GM12864 (cell line): ENCODE results near the gene COA1.
"Not testable (repeated sequence)": the region's sequence is repeated elsewhere in the genome, so short reads cannot be mapped to it uniquely, and the experiment has no call there.

Experiments
- DNase-seq: peaks from one replicate; pipeline ENCODE4 v3.0.0-alpha.2; 2011; ENCODE audit warnings: low read depth
- H3K4me3 ChIP-seq: 2 replicates; pipeline ENCODE4 v1.5.1; 2011; ENCODE audit warnings: mild to moderate bottlenecking, low read depth, low read length, control low read depth
- CTCF ChIP-seq: IDR thresholded peaks from 2 replicates; pipeline ENCODE4 v1.5.1; 2011; ENCODE audit warnings: low read depth, mild to moderate bottlenecking, moderate library complexity, low read length, control low read depth, inconsistent platforms; ENCODE audit errors: missing control alignments

Gene COA1

DNA sequence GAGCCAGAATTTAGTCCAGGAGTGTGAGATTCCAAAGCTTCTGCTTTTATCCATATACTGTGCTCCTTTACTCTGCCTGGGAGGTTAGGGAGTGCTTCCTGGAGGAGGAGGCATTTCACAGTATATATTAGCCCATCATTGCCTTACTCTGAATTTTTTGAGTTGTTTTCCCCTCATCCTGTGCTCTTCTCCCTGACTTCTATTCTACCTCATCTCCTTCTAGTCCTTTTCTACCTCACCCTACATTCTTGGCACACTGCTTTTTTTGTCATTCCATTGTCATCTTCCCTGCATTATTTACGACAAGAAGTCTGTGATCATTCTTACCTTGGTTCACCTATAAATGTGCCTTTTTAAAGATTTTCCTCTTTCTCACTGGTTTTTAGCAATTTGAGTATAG is 125.1 kb downstream of the COA1 start:
- TF ChIP-seq CTCF = no peak
- no peak overlapping the region for H3K4me3 ChIP-seq
- no peak for DNase-seq

- no peak for TF ChIP-seq CTCF
- no peak overlapping the region for H3K4me3 ChIP-seq
- no peak for DNase-seq
Observed at GRCh38 chr7:43602256-43602655, 127.1 kb downstream of the COA1 start.

DNA sequence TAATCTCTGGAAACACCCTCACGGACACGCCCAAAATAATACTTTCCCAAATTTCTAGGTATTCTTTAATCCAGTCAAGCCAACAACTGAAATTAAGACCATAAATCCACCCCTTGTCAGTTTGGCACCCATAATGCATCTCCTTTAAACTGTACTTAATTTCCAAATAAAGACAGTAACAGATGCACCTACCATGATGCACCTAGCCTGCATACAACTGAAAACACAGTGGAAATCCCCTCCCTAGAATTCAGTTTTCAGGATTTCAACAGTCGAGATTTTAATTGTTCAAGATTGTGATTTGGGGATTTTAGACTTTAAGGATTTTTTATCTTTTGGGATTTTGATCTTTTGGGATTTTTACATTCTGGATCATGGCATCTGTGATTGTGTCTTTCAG is 129.3 kb downstream of the COA1 start:
- H3K4me3 ChIP-seq = no peak overlapping the region
- no peak for DNase-seq
- no peak for TF ChIP-seq CTCF

- not testable (repeated sequence) for DNase-seq, H3K4me3 ChIP-seq
Observed at GRCh38 chr7:43596426-43596825, 132.9 kb downstream of the COA1 start.

DNA sequence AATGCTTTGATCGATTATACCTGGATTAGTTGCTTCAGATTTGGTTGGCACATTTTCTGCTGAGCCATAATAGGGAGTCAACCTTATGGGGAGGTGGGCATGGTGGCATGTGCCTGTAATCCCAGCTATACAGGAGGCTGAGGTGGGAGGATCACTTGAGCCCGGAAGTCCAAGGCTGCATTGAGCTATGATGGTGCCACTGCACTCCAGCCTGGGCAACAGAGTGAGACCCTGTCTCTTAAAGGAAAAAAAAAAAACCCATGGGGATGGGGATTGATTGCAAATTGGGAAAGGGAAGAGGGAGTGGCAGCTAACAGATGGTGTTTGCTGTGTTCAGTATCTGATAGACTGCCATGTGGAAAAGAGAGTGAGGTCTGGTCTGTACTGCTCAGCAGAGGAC is 135.3 kb downstream of the COA1 start:
- no peak for DNase-seq
- TF ChIP-seq CTCF = no peak
- no peak overlapping the region for H3K4me3 ChIP-seq

- no peak overlapping the region for H3K4me3 ChIP-seq
- TF ChIP-seq CTCF = no peak
- DNase-seq = no peak
Observed at GRCh38 chr7:43593010-43593409, 136.3 kb downstream of the COA1 start.

DNA sequence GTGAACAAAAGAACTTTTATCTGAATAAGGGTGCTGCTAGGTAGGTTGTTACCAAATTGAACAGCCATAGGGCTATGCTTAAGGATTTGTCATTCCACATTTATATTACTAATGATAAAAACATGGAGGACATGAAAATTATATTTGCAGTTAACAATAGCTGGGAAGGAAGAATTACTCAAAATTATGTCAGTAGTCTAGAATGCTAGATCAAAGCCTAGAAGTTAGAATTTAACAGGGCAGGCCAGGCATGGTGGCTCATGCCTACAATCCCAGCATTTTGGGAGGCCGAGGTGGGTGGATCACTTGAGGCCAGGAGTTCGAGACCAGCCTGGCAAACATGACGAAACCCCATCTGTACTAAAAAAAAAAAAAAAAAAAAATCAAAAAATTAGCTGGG is 137.0 kb downstream of the COA1 start:
- no peak for TF ChIP-seq CTCF
- no peak for DNase-seq
- no peak overlapping the region for H3K4me3 ChIP-seq
